Peyer's patch (tissue), 4 donors: Measurements from ENCODE around the gene RAD52.

Experiments
- CTCF ChIP-seq, 6 experiments: fragments of 450-650 bp in 4 of 6; fragments of 200-600 bp in 2 of 6; sonication (generic) in 1 of 6; IDR thresholded peaks; one replicate each; pipeline ENCODE4 v1.5.1; 2017 to 2019; ENCODE audit warnings: antibody characterized with exemption in 6 of 6, mild to moderate bottlenecking in 3 of 6, moderate library complexity in 1 of 6
- POLR2A ChIP-seq, 2 donors: fragments of 450-650 bp; IDR thresholded peaks; one replicate each; pipeline ENCODE4 v1.5.1; 2017; ENCODE audit warnings: antibody characterized with exemption in 2 of 2, mild to moderate bottlenecking in 2 of 2, moderate library complexity in 2 of 2

GRCh38 chr12:873954-874353 lies 75.5 kb downstream of the RAD52 start:
- no peak for TF ChIP-seq CTCF (IDR thresholded peaks at IDR 0.05)
- TF ChIP-seq POLR2A (IDR thresholded peaks at IDR 0.05), result no peak
